ENCODE measurements around the gene DAB2. TPM values are rescaled to one million over a fixed set of nuclear protein-coding genes. Genes with fewer than 3 reads are reported as not detected.

The DAB2 gene
- 16.7 and 17.6 TPM in 2 replicates for total RNA-seq (2014; rRNA removed; shearing (Covaris generic))

- peak; percentile 97 for DNase-seq (ENCODE audit: low spot score)
These were observed at the start of gene DAB2 for GRCh38 chr5:39424736-39425637. DAB2 (minus strand) TSS chr5:39424980; CDS start chr5:39394320, 30,660 bp downstream.

GRCh38 chr5:39473156-39473775, 48.5 kb upstream of the DAB2 start:
- no peak for DNase-seq (ENCODE audit: low spot score)

DNA sequence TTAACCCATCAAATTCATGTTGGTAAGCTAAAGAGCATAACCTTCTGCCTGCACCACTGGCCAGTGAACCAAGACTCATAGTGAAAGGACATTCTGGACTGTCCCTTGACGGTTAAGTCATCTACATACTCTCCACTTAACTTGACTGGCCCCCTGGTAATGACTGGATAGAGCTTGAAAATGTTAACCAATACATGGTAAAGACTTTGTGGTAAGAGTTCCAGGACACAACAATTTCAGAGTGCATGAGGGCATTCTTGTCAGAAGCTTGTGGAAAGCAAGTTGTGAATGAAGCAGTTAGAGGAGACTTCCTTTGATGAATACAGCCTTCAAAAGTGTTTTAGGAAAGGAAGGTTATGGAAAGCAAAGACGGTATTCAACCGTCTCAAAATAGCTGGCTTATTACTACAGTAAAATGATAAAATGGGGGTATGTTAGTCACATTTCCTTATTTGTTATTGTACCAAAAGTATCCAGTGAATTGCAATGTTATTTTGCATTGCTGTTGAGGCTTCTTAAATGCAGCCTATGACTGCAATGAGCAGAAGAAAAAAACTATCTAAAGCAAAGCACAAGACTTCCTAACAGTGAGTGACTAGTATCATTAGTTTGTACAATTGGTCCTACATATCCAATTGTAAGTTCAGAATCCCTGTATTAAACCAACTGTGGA, 47.2 kb upstream of the DAB2 start:
- no peak for DNase-seq (ENCODE audit: low spot score)

GRCh38 chr5:39470811-39471210, 46.0 kb upstream of the DAB2 start:
- DNase-seq (ENCODE audit: low spot score) = no peak

- DNase-seq (ENCODE audit: low spot score) = no peak
These were observed 45.1 kb upstream of the DAB2 start for GRCh38 chr5:39469777-39470415.

- DNase-seq (ENCODE audit: low spot score) = no peak
These were observed 44.4 kb upstream of the DAB2 start for GRCh38 chr5:39469176-39469575.

GRCh38 chr5:39466846-39467245, 42.1 kb upstream of the DAB2 start:
- DNase-seq (ENCODE audit: low spot score) = no peak

DNA sequence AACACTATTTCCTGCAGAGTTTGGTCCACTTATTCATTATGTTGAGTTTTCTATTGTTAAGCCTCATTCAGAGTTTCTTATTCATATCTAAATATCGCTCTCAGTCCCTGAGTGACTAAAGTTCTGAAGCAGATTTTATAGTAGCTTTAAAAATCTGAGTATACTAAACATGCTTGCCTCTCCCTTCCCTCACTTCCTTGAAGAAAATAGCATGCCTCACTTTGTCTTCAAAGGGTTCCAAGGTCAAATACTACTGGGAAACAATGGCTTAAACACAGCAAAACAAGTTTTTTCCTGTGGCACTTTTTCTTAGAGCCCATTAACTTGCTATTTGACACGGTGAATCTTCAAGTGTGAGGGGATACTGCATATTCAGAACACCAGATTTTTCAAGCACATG, 41.1 kb upstream of the DAB2 start:
- no peak for DNase-seq (ENCODE audit: low spot score)

- no peak for DNase-seq (ENCODE audit: low spot score)
These were observed 40.3 kb upstream of the DAB2 start for GRCh38 chr5:39465097-39465496.

- no peak for DNase-seq (ENCODE audit: low spot score)
These were observed 39.3 kb upstream of the DAB2 start for GRCh38 chr5:39464088-39464487.

DNA sequence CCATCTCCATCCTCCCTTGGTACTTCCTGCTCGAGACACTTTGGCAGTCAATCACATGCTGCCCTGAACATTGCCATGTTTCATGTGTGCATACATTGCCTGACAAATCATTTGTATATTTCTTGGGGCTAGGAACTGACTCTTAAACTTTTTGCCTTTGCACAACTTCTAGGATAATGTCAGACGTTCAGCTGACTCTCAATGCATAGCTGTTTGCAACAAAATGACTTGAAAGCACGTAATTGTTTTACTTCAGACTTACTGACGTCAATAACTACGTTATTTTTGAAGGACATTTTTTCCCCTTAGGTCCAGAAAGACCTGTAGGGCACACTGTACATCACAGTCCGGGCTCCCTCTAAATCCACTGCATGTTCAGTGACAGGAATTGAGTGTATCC, 37.4 kb upstream of the DAB2 start:
- no peak for DNase-seq (ENCODE audit: low spot score)

- no peak for DNase-seq (ENCODE audit: low spot score)
These were observed 36.4 kb upstream of the DAB2 start for GRCh38 chr5:39461007-39461682.

DNA sequence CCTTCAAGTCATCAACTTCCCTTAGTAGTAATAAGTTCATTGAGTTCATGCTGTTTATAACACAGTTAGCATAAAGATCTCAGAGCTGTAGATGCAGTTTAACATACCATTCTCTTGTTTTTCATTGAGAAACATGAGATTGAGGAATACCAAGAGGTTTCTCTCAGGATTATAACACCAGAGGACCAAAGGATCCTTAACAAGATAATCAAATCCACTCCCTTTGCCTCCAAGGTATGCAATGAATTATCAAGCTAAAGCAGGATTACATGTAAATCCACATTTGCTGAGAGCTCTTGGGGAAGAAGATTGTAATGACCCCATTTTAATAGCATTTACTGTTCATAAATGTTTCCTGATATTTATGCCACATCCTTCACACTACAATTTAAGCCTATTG, 35.1 kb upstream of the DAB2 start:
- DNase-seq (ENCODE audit: low spot score) = no peak

GRCh38 chr5:39459071-39459470, 34.3 kb upstream of the DAB2 start:
- DNase-seq (ENCODE audit: low spot score) = no peak

DNA sequence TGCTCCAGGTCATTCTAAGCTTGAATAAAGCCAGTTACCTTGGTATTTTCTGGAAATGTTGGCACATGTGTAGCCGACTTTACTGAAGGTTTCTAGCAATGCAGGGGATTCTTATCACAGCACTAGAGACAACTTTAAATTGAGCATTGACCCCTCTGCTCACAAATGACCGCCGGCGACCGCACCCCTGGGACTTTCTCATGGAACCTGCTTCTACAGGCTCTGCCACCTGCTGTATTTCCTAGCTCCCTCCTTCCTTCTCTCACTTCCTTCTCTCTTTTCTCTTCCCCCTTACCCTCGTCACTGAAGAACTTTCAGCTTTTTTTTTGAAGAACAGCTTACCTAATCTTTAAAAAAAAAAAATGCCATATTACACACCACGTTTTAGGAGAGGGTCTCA, 30.9 kb upstream of the DAB2 start:
- DNase-seq (ENCODE audit: low spot score) = no peak

- no peak for DNase-seq (ENCODE audit: low spot score)
These were observed 28.8 kb upstream of the DAB2 start for GRCh38 chr5:39453606-39454005.

- DNase-seq (ENCODE audit: low spot score) = no peak
These were observed 28.1 kb upstream of the DAB2 start for GRCh38 chr5:39452846-39453245.

DNA sequence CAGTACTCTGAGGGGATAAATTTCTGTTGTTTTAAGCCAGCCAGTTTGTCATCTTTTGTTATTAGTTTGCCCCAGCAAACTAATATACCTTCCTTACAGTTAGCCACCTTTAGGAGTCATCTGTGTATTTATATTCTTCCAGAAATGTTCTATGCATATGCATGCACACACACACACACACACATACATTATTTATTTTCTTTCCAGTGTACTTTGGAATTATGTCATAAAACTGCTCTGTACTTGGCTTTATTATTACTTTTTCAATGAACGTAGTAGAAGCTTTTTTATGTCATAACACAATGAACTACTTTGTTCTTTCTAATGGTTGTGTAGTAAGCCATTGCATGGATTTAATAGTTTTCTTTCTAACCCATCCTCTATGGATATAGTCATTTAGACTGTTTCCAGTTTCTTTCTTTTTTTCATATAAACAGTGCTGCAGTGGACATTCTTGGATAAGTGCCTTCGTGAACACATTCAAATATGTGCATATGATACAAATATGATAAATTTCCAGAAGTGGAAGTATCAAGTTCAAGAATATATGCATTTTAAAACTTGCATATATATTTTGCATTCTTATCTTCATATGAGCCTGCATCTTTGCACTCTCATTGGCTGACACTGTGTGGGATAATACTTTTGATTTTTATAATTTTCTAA, 26.6 kb upstream of the DAB2 start:
- DNase-seq (ENCODE audit: low spot score) = no peak

DNA sequence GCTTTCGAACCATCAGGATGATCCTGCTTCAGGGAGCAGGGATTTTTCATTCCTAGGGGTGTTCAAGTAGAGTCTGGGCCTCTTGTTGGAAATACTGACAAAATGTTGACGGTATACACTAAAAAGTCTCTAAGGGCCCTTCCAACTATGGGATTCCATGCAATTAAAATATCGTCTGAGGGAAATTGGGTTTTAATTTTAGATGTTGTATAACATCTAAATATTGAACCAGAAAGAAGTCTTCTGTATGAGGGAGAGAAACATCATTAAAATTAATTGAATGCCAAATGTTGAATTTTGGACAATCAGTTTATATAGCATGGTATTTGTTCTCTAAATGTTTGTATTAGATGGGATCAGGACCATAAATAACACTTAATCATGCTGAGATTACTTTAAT, 25.7 kb upstream of the DAB2 start:
- DNase-seq (ENCODE audit: low spot score) = no peak

GRCh38 chr5:39449591-39449990, 24.8 kb upstream of the DAB2 start:
- DNase-seq (ENCODE audit: low spot score) = no peak

DNA sequence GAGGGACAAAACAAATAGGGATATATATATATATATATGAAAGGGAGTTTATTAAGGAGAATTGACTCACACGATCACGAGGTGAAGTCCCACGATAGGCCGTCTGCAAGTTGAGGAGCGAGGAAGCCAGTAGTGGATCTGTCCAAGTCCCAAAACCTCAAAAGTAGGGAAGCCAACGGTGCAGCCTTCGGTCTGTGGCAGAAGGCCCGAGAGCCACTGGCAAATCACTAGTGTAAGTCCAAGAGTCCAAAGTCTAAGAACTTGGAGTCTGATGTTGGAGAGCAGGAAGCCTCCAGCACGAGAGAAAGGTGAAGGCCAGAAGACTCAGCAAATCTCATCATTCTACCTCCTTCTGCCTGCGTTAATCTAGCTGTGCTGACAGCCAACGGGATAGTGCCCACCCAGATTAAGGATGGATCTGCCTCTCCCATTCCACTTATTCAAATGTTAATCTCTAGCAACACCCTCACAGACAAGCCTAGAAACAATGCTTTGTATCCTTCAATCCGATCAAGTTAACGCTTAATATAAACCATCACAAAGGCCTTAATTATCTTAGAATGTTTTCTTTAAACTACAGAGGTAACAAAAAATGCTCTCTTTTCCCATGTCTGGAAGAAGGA, 23.8 kb upstream of the DAB2 start:
- no peak for DNase-seq (ENCODE audit: low spot score)

Data from H4 (cell line).